SHP77 treated with DMSO at 0.1 percent for 48 hours (cell line): ENCODE data around the gene PLEKHJ1.

ENCODE experiments used
- DNase-seq: peaks from one replicate; lab custom pipeline; 2025; lab: John Stamatoyannopoulos, UW

Gene PLEKHJ1

DNA sequence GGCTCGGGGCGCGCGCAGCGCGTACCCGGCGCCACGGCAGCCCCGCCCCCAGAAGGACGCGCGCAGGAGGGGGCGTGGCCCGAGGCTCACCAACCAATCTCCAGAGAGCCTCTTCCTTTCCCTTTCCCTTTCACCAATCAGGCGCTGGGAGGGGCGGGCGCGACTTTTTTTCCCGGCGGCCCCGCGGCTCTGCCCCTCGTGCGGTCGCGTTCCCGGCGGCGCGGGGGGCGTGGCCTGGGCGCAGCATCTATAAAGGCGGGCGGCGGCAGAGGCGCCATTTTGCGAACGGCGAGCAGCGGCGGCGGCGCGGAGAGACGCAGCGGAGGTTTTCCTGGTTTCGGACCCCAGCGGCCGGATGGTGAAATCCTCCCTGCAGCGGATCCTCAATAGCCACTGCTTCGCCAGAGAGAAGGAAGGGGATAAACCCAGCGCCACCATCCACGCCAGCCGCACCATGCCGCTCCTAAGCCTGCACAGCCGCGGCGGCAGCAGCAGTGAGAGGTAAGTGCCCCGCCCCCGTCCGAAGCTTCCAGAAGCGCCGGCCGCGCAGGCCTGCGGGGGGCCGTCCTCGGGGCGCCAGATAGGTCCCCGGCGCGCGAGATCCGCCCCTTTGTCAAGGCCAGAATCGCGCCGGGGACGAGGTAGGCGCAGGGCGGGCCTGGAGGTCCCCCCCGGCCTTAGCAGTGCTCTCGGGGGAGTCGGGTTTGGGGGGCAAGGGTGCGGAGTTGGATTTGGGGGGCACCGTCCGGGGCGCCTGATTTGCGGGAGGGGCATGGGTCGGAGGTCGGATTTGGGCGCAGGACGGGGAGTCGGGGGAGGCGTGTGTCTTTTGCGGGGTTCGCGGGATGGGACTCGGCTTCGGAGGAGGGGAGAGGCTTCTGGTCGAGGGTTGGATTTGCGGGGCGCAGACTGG, 33.4 kb upstream of the PLEKHJ1 start:
- peak; percentile 70 for DNase-seq

DNA sequence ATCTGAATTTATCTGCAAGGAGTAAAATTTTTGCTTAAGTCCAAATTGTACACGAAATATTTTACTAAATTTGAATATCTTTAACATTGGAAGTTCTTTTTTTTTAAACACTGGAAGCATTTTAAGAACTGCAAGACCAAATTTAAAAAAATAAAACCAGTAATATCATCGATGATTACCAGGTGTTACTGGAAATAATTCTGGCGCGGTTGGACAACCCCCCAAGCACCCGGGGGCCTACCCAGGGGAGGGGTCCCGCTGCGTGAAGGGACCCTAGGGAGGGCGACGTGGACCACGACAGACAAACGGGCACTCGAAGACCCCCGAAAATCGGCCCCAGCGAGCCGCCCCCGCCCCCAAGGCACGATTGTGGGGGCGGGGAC, 32.7 kb upstream of the PLEKHJ1 start:
- DNase-seq: no peak

DNA sequence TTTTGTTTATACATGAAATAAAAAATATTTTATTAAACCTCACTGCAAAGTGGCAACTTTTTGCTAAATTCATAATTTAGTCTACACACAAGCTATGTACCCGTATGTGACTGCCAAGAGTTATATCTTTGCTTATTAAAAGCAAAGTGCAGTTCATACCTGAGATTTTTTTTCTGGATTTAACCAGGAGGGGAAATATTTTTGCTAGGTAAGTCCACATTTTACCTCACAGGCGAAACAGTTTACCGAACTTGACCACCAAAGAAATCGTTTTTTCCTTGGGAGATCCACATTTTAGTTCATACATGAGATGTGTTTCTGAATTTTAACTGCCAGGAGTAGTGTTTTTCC, 32.3 kb upstream of the PLEKHJ1 start:
- no peak for DNase-seq

DNA sequence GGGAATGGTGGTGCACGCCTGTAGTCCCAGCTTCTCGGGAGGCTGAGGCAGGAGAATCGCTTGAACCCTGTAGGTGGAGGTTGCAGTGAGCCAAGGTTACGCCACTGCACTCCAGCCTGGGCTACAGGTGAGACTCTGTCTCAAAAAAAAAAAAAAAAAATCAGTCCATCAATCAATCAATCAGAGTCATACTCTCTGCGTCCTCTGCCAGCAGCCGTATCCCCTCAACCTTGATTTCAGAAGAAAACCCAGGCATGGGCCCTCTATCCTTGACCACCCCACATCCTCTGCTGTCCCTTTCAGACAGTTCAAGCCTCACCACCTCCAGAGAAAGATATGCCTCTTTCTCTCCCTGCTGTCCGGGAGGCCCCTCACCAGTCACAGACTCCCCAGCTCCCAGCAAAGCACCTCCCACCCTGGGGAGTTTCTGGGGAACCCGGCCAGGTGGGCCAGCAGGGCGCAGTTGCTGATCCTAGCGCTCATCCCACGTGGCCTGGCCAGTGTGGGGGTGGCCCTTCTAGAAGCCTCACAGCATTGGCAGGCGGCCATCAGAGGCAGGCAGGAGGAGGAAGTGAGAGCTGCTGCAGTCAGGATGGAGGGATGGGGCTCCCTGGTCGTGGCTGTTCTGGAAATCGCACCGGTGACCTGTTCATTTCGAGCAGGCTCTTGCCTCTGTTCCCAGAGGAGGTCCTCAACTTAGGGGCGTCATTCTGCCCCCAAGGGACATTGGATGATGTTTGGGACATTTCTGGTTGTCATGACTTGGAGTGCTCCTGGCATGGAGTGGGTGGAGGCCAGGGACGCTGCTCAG, 30.3 kb upstream of the PLEKHJ1 start:
- DNase-seq: peak; percentile 55

DNA sequence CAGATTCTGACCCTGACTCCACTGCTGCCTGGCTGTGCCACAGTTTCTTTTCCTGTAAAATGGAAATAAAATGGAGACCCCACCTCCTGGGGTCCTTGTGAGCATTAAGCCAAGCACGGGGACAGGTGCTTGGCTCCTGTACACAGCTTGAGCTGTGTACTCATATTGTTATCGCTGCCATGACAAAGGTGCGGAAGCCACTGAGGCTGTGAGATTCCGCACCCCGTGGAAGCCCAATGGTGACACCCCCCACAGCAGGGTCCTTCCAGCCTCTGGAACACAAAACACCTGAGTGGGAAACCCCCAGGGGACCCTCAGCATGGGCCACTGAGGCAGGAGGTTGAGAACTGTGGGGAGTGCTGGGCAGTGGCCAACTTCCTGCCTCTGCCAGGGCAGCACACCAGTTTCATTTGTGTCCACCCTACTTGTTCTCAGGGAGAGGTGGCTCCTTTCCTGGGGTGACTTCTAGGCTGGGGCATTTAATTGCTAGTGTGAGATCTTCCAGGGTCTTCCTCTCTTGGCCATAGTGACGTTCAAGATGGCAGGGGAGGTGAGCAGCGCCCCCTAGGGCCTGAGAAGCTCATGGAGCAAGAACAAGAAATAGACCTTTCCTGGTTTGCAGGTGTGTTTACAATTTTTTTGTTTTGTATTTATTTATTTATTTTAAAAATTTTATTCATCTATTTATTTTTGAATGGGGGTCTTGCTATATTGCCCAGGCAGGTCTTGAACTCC, 25.5 kb upstream of the PLEKHJ1 start:
- no peak for DNase-seq

DNA sequence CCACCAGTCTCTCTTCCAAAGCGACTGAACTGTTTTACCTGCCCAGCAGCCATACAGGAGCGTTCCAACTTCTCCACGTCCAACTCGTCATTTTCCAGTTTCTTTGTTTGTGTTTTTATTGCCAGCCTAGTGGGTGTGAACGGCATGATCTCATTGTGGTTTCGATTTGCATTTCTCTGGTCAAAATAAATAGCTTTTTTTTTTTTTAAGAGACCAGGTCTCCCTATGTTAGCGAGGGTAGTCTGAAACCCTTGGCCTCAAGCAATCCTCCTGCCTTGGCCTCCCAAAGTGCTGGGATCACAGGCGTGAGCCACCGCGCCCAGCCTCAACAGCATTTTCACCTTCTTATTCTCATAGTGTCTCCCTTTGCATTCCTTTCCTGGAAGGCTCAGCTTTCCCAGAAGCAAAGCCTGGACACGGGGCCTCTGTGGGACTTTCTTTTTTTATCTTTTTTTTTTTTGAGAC, 24.2 kb upstream of the PLEKHJ1 start:
- no peak for DNase-seq

DNA sequence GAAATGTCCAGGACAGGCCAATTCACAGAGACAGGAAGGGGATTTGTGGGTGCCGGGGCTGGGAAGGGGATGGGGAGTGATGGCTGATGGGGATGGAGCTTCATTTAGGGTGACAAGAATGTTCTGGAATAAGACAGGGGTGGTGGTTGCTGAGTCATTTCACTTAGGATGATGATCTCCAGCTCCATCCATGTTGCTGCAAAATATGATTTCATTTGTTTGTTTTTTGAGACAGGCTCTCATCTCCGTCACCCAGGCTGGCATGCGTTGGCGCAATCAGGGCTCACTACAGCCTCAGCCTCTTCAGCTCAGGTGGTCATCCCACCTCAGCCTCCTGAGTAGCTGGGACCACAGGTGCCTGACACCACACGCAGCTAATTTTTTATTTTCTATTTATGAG, 23.2 kb upstream of the PLEKHJ1 start:
- peak; percentile 19 for DNase-seq

DNA sequence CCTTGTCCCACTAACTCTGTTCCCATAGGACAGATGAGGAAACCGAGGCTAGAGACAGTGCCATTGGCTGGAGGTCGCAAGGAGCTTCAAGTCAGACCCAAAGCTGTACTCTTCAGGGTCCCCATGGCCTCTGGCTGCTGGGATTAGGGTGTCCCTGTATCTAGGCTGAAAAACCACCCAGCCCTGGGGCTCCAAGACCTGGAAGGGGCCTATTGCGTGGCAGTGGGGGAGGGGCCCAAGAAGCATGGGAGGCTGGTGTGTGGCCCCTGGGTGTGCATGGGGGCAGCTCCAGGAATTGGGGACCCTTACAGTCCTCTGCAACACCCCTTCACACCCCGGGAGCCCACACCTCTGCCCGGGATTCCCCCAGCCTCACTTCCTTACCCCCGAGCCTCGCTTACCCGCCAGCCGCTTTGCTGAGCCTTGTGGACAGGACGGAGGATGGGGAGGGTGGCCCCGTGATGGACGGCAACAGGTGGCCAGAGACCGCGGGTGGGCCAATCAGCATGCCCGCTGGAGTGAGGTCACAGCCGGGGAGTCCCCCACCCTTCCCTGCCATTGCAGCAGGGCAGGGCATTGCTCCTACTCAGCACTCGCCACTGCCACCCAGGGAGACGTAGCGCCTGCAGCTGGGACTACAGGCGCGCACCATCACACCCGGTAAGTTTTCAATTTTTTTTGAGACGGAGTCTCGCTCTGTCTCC, 20.0 kb upstream of the PLEKHJ1 start, which contains the start of gene JSRP1:
TSS of gene JSRP1 (minus strand) at position 436 of the 704 bp plus-strand sequence. CDS start 1,103 bp downstream, outside the sequence.
- DNase-seq: no peak

DNA sequence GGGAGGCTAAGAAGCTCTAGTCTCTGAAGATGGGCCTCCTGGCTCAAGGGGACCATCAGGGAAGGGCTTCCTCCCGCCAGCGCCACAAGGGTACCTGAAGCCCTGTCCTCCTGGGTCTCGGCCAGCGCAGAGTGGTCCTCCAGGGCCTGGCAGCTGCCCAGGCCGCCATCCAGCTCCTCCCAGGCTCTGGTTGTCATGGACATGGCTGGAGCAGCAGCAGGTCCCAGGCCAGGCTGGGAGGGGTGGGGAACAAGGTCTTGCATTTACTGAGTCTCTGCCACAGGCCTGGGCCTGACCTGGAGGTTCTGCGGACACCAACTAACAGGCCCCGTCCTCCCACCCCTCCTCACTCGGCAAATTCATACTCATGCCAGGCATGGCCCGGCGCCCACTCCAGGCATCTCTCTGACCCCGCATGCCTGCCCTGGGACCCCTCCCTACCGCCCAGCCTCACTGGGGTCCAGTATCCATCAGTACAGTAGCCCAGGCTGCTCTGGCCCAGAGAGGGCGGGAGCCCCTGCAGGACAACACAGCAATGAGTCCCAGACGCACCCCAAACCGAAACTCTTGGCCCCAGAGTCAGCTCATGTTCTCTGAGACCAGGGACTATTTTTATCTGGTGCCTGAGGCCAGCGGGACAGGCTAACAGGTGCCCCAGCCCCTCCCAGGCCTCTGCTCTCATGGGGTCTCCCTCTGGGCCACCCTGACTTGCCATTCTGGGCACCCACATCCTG, 19.1 kb upstream of the PLEKHJ1 start:
- no peak for DNase-seq

DNA sequence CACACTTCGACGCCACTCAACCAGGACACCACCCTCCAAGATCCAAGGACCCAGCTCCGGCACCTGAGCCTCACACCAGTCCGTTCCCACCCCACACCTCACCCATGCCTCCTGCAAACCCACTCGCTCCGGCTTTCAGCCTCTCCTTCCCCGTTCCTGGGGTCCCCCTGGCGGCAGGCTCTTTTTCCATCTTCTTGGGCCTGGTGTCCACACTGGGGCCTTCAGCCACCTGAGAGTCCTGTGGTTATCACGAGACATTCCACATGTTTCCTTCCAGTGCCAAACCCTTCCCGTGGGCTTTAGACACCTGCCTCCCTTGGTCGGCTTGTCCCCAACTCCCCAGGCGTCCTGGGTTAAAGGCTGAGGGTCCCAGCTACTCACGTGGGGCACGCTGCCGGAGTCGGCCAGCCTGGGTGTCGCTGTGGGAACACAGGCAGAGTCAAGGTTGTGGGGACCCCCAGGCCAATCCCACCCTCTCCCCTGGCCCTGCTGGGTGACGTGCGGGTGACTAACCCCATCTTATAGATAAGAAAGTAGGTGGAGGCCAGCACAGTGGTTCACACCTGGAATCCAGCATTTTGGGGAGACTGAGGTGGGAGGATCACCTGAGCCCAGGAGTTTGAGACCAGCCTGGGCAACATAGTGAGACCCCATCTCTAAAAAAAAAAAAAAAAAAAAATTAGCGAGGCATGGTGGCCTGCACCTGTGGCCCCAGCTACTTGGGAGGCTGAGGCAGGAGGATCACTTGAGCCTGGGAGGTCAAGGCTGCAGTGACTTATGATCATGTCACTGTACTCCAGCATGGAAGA, 18.1 kb upstream of the PLEKHJ1 start:
- no peak for DNase-seq

DNA sequence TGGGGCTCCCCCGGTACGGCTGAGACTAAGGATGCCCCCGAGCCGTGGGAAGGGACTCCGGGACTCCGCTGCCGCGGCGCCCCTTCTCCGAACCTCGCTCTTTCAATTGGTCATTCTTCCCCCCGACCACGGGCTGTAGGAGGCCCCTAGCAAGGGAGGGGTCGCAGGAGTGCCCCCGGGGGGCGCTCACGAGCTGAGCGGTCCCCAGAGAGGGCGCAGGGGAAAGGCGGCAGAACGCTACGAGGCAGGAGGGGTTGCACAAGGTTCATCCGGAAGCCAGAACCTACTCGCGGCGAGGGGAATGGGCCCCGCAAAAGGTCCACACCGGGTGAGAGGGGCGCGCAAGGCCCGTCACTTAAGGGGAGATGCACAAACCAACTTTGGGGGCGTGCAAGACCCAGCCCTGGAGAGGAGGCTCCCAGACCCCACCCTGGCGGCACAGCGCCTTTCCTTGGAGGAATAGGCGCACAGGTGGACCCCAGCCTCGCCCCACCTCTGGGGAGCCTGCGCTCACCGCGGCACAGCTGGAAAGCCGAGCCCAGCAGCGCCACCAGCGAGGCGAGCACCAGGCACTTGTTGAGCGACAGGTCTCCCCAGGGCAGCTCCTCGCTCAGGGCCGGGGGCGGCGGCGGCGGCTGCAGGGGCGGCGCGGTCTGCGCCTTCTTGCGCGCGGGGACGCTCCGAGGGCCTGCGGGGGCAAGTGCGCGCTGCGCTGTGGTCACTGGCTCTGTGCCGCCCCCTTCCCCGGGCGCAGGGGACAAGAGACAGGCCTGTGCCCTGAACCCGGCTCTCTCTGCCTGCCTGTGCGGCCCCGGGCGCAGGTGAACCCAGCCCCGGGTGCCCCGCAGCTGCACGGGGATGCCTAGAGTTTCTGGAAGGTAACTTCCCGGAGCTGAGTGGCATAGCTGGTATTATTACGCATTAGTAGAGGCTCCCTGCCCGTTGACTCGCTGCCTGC, 17.3 kb upstream of the PLEKHJ1 start:
- no peak for DNase-seq

DNA sequence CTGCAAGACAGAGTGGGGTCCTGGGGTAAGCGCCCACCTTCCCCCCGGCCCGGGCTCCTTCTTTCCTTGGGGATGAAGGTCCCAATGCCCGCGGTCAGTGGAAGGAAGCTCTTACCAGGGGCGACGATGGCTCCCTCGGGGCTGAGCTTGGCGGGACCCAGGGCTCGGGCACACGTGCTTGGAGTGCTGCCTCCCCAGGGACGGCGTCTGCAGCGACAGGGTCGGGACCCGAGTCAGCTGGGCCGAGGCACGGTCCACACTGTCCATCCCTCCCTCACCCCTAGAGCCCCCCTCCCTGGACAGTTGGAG, 16.6 kb upstream of the PLEKHJ1 start:
- DNase-seq: no peak

DNA sequence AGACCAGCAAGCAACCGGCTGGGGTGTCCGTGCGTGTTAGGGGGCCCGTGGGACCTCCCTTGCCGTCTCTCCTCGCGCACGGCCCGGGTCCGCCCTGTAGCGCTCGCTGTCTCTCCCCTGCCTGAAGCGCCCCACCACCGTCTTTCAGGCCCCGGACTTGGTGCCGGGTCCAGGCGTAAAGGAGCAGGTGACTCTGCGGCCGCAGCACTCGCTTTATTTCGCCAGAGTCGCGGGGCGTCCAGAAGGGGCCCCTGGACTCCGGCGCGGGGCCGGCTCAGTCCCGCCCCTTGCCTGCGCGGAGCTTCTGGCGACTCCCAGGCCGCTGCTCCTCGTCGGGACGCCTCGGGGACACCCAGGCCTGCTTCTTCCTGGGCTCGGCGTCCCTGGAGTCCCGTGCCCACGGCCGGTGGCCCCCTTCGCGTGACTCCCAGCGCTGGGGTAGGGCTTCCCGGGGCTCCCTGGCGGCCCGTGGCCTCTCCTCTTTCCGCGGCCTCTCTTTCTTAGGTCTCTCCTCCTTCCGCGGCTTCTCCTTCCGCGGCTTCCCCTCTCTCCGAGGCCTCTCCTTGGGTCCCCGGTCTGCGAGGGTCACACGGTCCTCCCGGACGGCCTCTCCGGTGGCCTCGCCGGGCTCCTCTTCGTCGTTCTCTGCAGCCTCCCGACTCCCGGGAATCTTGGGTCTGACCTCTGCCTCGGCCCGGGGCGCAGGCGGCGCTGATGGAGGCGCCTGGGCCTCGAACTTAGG, 16.1 kb upstream of the PLEKHJ1 start:
- DNase-seq: no peak

DNA sequence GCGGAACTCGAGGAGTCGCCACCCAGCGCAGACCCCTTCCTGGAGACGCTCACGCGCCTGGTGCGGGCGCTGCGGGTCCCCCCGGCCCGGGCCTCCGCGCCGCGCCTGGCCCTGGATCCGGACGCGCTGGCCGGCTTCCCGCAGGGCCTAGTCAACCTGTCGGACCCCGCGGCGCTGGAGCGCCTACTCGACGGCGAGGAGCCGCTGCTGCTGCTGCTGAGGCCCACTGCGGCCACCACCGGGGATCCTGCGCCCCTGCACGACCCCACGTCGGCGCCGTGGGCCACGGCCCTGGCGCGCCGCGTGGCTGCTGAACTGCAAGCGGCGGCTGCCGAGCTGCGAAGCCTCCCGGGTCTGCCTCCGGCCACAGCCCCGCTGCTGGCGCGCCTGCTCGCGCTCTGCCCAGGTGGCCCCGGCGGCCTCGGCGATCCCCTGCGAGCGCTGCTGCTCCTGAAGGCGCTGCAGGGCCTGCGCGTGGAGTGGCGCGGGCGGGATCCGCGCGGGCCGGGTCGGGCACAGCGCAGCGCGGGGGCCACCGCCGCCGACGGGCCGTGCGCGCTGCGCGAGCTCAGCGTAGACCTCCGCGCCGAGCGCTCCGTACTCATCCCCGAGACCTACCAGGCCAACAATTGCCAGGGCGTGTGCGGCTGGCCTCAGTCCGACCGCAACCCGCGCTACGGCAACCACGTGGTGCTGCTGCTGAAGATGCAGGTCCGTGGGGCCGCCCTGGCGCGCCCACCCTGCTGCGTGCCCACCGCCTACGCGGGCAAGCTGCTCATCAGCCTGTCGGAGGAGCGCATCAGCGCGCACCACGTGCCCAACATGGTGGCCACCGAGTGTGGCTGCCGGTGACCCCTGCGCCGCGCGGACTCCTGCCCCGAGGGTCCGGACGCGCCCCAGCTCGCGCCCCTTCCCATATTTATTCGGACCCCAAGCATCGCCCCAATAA, 15.3 kb upstream of the PLEKHJ1 start:
- DNase-seq: no peak

DNA sequence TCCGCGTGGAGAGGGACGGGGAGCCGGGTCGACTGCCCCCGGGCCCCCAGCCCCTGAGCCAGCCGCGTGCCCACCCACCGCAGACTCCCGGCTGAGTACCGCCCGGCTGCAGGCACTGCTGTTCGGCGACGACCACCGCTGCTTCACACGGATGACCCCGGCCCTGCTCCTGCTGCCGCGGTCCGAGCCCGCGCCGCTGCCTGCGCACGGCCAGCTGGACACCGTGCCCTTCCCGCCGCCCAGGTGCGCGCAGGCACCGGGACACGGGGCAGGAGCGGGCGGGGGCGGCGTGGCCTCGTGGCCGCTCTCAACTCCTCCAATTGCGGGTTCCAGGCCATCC, 14.6 kb upstream of the PLEKHJ1 start:
- no peak for DNase-seq

DNA sequence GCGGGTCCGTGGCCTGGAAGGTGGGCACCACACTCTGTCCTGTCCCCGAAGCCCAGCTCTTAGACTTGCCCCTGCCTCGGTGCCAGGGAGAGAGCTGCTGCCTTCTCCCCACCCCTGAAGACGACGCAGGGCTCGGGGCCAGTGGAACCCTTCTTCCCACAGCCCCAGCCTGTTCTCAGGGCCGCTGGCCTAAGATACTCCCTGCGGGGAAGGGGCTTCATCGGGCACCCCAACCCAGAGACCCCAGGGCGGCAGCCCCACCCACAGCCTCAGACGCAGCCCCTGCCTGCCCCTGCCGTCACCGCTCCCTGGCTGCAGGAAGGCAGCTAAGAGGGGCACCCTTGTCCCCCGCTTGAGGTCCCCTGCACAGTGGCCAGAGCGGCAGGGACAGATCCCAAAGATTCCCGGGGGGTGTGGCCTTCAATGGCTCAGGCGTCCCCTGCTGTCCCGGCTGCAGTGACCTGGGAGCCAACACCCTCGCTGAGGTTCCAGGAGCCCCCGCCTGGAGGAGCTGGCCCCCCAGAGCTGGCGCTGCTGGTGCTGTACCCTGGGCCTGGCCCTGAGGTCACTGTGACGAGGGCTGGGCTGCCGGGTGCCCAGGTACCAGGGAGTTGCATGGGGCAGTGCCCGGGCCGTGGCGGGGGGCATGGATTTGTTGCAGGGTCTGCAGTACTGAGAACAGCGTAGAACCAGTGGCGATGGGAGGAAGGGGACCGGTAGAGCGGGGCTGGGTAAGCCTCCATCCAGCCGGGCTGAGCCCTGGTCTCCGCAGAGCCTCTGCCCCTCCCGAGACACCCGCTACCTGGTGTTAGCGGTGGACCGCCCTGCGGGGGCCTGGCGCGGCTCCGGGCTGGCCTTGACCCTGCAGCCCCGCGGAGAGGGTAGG, 14.0 kb upstream of the PLEKHJ1 start:
- DNase-seq: no peak
